ENCODE results near the gene HNRNPLL.

GRCh38 chr2:38626326-38627035 is 23.8 kb upstream of the HNRNPLL start:
- no peak for TF ChIP-seq EZH2 (IDR thresholded peaks at IDR 0.05; ENCODE audit: low read depth, unreplicated experiment)
- TF ChIP-seq, protein P1, sequence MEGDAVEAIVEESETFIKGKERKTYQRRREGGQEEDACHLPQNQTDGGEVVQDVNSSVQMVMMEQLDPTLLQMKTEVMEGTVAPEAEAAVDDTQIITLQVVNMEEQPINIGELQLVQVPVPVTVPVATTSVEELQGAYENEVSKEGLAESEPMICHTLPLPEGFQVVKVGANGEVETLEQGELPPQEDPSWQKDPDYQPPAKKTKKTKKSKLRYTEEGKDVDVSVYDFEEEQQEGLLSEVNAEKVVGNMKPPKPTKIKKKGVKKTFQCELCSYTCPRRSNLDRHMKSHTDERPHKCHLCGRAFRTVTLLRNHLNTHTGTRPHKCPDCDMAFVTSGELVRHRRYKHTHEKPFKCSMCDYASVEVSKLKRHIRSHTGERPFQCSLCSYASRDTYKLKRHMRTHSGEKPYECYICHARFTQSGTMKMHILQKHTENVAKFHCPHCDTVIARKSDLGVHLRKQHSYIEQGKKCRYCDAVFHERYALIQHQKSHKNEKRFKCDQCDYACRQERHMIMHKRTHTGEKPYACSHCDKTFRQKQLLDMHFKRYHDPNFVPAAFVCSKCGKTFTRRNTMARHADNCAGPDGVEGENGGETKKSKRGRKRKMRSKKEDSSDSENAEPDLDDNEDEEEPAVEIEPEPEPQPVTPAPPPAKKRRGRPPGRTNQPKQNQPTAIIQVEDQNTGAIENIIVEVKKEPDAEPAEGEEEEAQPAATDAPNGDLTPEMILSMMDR (conservative IDR thresholded peaks at IDR 0.05; ENCODE audit: low read depth in 2 of 2): no peak
- no peak for TF ChIP-seq CREB1 (CRISPR knock-in tag; IDR thresholded peaks at IDR 0.05; ENCODE audit: low read depth)
- no peak for TF ChIP-seq POLR2AphosphoS5 (IDR thresholded peaks at IDR 0.05; ENCODE audit: low read depth)
- no peak for TF ChIP-seq STAT1 (IDR thresholded peaks at IDR 0.05; ENCODE audit: unreplicated experiment)
- no peak for TF ChIP-seq NANOG (IDR thresholded peaks at IDR 0.05; ENCODE audit: borderline replicate concordance)
